Activated CD4-positive, alpha-beta T cell treated with anti-CD3 and anti-CD28 coated beads for 36 hours (primary cell): ENCODE data around the gene CLEC14A. TPM values are rescaled to one million over a fixed set of nuclear protein-coding genes. Genes with fewer than 3 reads are reported as not detected.
A peak's percentile ranks its signal among the peaks of the same experiment; 100 is the strongest.

Source experiments
- ATAC-seq: fragments of 200-7000 bp; cut with Tn5 transposase; one replicate; pipeline ENCODE4 v1.10.0; 2021; ENCODE audit warnings: mild to moderate bottlenecking, moderate library complexity
- CTCF ChIA-PET: fragments of 350-600 bp; sonication (Branson Sonifier 250); formaldehyde crosslinking; loops from one replicate; lab custom pipeline; 2021; ENCODE audit warnings: antibody characterized with exemption; lab: Charles Lee
- POLR2A ChIA-PET: fragments of 350-600 bp; sonication (Branson Sonifier 250); formaldehyde crosslinking; loops from one replicate; lab custom pipeline; 2021; ENCODE audit warnings: antibody characterized with exemption, inconsistent platforms; lab: Charles Lee
- DNase-seq: peaks from one replicate; pipeline ENCODE4 v3.0.0-alpha.2; 2020
- H3K27ac Mint-ChIP-seq: one replicate; pipeline ENCODE4 v1.8.0; 2021; ENCODE audit warnings: mixed read lengths
- H3K27me3 Mint-ChIP-seq: one replicate; pipeline ENCODE4 v1.8.0; 2021; ENCODE audit warnings: mixed read lengths
- H3K36me3 Mint-ChIP-seq: one replicate; pipeline ENCODE4 v1.8.0; 2021; ENCODE audit warnings: low read depth, mixed read lengths
- H3K4me1 Mint-ChIP-seq: one replicate; pipeline ENCODE4 v1.8.0; 2021; ENCODE audit warnings: mixed read lengths
- H3K4me3 Mint-ChIP-seq: one replicate; pipeline ENCODE4 v1.8.0; 2021; ENCODE audit warnings: mild to moderate bottlenecking, moderate library complexity, mixed read lengths
- H3K9me3 Mint-ChIP-seq: one replicate; pipeline ENCODE4 v1.8.0; 2021; ENCODE audit warnings: low read depth, mixed read lengths
- intact Hi-C, 2 experiments: fragments of 100-400 bp; cut with DNase I in 1 of 2; cut with micrococcal nuclease in 1 of 2; formaldehyde crosslinking; loops; one replicate each; pipeline versions ENCODE4 v1.14.2 to v1.15.1; 2022 to 2024; cut with DNase I, micrococcal nuclease
- total RNA-seq, 2 experiments: library from RNA; stranded (reverse); gene quantifications; one replicate each; pipeline ENCODE4 v1.2.3, GENCODE V29; 2021

Gene CLEC14A, protein sequence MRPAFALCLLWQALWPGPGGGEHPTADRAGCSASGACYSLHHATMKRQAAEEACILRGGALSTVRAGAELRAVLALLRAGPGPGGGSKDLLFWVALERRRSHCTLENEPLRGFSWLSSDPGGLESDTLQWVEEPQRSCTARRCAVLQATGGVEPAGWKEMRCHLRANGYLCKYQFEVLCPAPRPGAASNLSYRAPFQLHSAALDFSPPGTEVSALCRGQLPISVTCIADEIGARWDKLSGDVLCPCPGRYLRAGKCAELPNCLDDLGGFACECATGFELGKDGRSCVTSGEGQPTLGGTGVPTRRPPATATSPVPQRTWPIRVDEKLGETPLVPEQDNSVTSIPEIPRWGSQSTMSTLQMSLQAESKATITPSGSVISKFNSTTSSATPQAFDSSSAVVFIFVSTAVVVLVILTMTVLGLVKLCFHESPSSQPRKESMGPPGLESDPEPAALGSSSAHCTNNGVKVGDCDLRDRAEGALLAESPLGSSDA
- total RNA-seq, result not detected

DNA sequence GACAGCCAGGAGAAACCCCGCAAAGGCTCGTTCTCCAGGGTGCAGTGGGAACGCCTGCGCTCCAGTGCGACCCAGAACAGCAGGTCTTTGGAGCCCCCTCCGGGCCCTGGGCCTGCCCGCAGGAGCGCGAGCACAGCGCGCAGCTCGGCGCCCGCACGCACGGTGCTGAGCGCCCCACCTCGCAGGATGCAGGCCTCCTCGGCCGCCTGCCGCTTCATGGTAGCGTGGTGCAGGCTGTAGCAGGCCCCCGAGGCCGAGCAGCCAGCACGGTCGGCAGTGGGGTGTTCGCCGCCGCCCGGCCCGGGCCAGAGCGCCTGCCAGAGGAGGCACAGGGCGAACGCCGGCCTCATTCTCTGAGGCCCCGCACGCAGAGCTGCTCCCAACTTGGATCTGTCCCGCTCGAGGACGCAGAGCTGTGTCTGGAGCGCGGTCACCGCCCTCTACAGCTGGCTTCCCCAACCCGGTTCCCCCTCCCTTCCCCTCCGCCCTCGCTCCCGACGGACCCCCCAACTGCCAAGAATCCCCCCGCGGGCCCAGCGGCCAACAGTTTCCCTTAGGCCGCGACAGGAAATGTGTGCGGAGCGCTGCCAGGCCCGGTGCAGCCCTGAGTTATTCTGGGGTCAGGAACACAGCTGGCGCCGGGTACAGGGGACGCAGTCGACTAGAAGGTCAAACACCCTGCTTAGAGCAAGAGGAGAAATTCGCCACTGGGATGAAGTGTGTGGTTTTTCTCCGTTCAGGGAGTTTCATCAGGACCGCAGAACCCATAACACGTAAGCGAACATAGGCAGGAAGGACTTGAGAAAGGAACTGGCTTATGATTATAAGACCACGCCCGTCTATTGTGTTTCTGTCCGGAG is at the start of gene CLEC14A:
CLEC14A (minus strand) TSS at position 421 of the 860 bp plus-strand sequence; CDS start at position 350, 71 bp downstream.
- ChIA-PET CTCF (interaction anchor here (0.7 to 1.1 kb wide), 3 partner anchors 34 to 353 kb away, joined by 3 to 4 read pairs (median 3); no protein-coding TSS in a partner anchor), POLR2A (no interaction called here)
- ATAC-seq (peak; percentile 64), DNase-seq (peak; percentile 23)
- H3K27ac Mint-ChIP-seq, result no peak within 1 kb of the TSS
- intact Hi-C loops, result no loop called here
- peaks cover 3% of the 10 kb centered on the region for H3K4me1 Mint-ChIP-seq
- H3K9me3 Mint-ChIP-seq, result no peaks in the 10 kb centered on the region
- no peaks in the 10 kb centered on the region for H3K36me3 Mint-ChIP-seq
- H3K4me3 Mint-ChIP-seq, result no peak within 1 kb of the TSS
- peaks cover 33% of the 10 kb centered on the region for H3K27me3 Mint-ChIP-seq

DNA sequence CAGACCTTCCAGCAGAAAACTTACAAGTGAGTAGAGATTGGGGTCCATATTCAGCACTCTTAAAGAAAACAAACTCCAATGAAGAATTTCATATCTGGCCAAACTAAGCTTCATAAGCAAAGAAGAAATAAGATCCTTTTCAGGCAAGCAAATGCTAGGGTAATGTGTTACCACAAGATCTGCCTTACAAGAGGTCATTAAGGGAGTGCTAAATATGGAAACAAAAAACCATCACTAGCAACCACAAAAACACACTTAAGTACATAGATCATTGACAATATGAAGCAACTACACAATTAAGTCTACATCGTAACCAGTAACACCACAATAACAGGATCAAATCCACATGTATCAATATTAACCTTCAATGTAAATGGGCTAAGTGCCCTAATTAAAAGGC is 47.1 kb upstream of the CLEC14A start:
- ATAC-seq, result no peak
- Mint-ChIP-seq H3K4me1 (no peaks in the 10 kb centered on the region), H3K4me3 (no peak overlapping the region), H3K36me3 (no peaks in the 10 kb centered on the region), H3K27me3 (peaks cover 8% of the 10 kb centered on the region), H3K9me3 (peaks cover 3% of the 10 kb centered on the region), H3K27ac (no peak overlapping the region)
- ChIA-PET POLR2A (no interaction called here), CTCF (no interaction called here)
- intact Hi-C loops, result no loop called here
- DNase-seq, result no peak

DNA sequence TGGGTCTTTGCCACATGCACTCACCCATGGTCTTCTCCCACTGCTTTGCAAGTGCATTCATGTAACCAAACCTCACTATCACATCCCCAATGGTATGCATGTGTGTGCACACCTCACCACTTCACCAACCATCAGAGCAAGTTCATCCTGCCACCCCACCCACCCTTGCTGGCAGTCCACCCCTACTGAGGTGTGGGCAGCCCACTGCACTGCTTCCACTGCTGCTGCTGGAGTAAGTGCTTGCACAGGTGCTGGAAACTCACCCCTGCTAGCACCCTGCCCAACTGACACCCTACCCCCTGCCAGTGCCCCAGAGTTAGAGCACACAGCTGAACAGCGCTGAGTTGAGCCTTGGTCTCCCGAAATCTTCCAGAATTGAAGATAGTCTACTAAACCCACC is 46.1 kb upstream of the CLEC14A start:
- Mint-ChIP-seq H3K4me1 (no peaks in the 10 kb centered on the region), H3K27ac (no peak overlapping the region), H3K9me3 (peaks cover 3% of the 10 kb centered on the region), H3K36me3 (no peaks in the 10 kb centered on the region), H3K4me3 (no peak overlapping the region), H3K27me3 (peaks cover 8% of the 10 kb centered on the region)
- ChIA-PET POLR2A (no interaction called here), CTCF (no interaction called here)
- ATAC-seq (no peak), DNase-seq (no peak)
- intact Hi-C loops, result no loop called here

DNA sequence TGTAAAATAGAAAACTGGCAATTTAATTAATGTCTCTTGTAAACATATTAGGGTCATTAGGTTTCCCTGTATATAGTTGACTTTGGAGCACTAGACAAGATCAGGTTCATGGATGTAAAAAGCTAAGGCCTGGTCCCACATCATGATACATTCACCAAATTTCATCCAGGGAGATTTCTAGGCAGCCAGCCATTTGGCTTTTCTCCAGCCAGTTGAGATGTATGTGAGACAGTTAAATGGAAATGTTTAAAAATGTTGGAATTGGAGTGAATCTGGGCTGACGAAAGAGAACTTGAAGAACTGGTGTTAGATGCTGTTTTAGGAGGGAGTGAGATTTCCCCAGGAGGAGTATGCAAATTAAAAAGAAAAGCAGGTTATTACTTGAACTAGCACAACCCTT is 41.8 kb upstream of the CLEC14A start:
- peaks cover 2% of the 10 kb centered on the region for H3K27me3 Mint-ChIP-seq
- H3K36me3 Mint-ChIP-seq, result no peaks in the 10 kb centered on the region
- H3K4me1 Mint-ChIP-seq, result no peaks in the 10 kb centered on the region
- ATAC-seq (no peak), DNase-seq (no peak)
- no peaks in the 10 kb centered on the region for H3K9me3 Mint-ChIP-seq
- ChIA-PET POLR2A (no interaction called here), CTCF (no interaction called here)
- intact Hi-C loops, result no loop called here
- H3K27ac Mint-ChIP-seq, result no peak overlapping the region
- H3K4me3 Mint-ChIP-seq, result no peak overlapping the region

DNA sequence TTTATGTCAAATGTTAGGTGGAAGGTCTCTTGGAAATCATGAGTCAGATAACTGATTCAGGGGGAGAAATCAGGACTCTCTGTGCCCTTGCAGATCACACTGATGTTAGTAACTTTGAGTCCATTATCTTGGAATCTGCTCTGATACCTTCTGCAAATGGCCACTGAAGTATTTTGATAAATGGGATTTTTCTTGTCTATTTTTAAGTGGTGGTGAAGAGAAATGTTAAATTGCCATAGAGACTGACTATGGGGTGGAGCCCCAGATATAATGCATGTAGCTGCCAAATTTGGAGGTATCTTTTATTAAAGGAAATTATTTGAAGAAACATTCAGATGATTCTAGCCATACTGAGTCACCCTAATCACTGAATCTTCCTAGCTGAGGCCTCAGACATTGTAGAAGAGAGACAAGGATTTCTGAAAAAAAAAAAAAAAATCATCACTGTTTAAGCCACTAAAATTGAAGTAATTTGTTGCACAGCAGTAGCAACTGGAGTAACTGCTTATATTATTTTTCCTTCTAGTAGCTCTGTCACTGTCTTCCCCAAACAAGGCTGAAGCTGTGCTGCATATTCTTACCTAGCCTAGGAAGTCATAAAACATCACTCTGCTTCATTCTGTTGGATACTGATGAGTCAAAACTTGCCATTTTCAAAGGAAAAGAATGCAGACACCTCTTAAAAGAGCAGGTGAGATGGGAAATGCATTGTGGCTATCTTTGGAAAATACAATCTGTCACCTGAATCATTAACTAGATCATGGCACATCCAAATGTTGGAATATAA is 36.0 kb upstream of the CLEC14A start:
- Mint-ChIP-seq H3K27me3 (no peaks in the 10 kb centered on the region), H3K27ac (no peak overlapping the region), H3K9me3 (no peaks in the 10 kb centered on the region), H3K4me1 (no peaks in the 10 kb centered on the region), H3K36me3 (no peaks in the 10 kb centered on the region), H3K4me3 (no peak overlapping the region)
- DNase-seq (no peak), ATAC-seq (no peak)
- POLR2A ChIA-PET, result no interaction called here
- CTCF ChIA-PET, result interaction anchor here (0.6 kb wide), 1 partner anchor 1612 kb away, joined by 3 read pairs; no protein-coding TSS in a partner anchor
- intact Hi-C loops, result no loop called here

DNA sequence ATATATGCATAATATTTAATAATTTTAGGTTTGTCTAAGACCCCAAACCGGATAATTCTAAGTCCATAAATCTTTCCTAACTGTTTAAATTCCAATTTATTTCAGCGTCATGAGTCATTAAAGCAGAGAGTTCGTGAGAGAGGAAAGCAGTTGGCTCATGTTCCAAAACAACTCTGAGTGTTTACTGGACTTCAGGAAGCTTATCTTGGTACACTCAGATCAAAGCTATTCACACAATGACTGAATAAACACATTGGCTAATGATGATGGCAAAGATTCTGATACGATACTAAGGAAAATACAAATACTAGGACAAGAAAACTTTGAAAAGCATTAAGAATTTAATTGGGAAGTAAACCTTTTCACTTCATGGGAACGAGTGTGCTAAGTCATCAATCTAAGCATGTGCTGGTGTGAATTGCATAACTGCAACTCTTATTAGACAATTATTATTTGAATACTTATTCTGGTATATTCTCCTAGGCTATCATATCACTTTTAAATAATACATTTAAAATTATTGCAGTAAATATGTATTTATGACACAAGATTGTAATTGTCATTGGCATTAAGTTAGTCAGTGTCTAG is 34.8 kb upstream of the CLEC14A start:
- intact Hi-C loops, result no loop called here
- DNase-seq, result no peak
- H3K4me3 Mint-ChIP-seq, result no peak overlapping the region
- ATAC-seq, result no peak
- POLR2A ChIA-PET, result no interaction called here
- no peaks in the 10 kb centered on the region for H3K9me3 Mint-ChIP-seq
- no peaks in the 10 kb centered on the region for H3K27me3 Mint-ChIP-seq
- no peak overlapping the region for H3K27ac Mint-ChIP-seq
- no peaks in the 10 kb centered on the region for H3K4me1 Mint-ChIP-seq
- H3K36me3 Mint-ChIP-seq, result no peaks in the 10 kb centered on the region
- CTCF ChIA-PET, result no interaction called here

DNA sequence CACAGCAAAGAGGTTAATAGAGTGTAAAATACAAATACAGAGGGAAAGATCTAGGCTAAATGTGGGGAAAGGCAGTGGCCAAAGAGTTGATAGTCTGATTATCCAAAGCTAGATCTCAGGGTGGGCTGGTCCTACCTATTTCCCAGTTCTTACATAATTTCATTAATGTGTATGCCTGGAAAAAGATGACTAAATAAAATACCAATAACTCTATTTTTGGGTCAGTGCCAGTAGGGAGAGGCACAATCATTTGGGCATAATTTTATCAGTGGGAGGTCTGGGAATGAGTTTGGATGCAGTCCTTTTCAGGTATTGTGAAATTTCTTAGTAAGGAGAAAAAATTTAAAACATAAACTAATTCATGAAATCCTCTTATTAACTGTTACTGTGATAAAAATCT is 30.6 kb upstream of the CLEC14A start:
- POLR2A ChIA-PET, result no interaction called here
- no peak for ATAC-seq
- DNase-seq, result no peak
- peaks cover 2% of the 10 kb centered on the region for H3K27me3 Mint-ChIP-seq
- intact Hi-C loops, result no loop called here
- no peak overlapping the region for H3K4me3 Mint-ChIP-seq
- CTCF ChIA-PET, result no interaction called here
- no peaks in the 10 kb centered on the region for H3K4me1 Mint-ChIP-seq
- H3K9me3 Mint-ChIP-seq, result no peaks in the 10 kb centered on the region
- H3K36me3 Mint-ChIP-seq, result no peaks in the 10 kb centered on the region
- H3K27ac Mint-ChIP-seq, result no peak overlapping the region

DNA sequence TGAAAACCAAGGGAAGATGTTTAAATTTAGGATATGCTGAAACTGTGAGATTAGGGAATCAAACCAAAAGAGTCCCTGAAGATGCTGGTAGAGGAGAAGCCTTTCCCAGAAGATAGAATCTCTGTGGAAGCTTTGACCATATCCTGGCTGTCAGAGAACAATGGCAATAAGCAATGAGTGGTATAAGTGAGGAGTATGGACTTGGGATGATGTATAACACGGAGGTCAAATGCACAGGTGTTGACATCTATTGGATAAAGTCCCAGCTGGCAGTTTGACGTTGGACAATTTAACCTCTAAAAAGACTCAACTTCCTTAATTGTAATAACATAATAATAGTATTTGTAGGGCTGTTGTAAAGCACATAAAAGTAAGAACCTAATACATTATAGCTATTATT is 30.1 kb upstream of the CLEC14A start:
- POLR2A ChIA-PET, result no interaction called here
- Mint-ChIP-seq H3K27ac (no peak overlapping the region), H3K27me3 (peaks cover 2% of the 10 kb centered on the region), H3K4me3 (no peak overlapping the region), H3K36me3 (no peaks in the 10 kb centered on the region), H3K9me3 (no peaks in the 10 kb centered on the region), H3K4me1 (no peaks in the 10 kb centered on the region)
- intact Hi-C loops, result no loop called here
- CTCF ChIA-PET, result no interaction called here
- no peak for DNase-seq
- no peak for ATAC-seq

DNA sequence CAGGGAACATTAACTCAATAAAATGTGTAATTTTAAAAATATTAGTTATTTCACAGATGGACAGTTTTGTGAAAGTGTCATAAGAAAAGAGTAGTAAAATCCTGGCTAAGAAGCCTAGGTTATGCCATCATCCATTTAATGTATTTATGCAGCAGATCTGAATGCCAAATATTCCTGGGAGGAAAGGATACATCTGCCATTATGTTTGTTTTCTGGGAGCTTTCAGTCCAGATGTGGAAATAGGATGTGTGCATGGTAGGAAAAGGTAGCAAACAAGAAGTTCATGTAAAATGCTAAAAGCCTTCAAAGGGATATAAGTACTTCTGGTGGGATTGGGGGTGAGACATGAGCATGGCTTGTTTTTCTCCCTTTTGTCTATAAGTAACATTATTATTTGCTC is 27.0 kb upstream of the CLEC14A start:
- Mint-ChIP-seq H3K4me3 (no peak overlapping the region), H3K27me3 (peaks cover 2% of the 10 kb centered on the region), H3K27ac (no peak overlapping the region), H3K4me1 (no peaks in the 10 kb centered on the region), H3K36me3 (no peaks in the 10 kb centered on the region), H3K9me3 (no peaks in the 10 kb centered on the region)
- no peak for DNase-seq
- intact Hi-C loops, result no loop called here
- ChIA-PET POLR2A (no interaction called here), CTCF (no interaction called here)
- ATAC-seq, result no peak

DNA sequence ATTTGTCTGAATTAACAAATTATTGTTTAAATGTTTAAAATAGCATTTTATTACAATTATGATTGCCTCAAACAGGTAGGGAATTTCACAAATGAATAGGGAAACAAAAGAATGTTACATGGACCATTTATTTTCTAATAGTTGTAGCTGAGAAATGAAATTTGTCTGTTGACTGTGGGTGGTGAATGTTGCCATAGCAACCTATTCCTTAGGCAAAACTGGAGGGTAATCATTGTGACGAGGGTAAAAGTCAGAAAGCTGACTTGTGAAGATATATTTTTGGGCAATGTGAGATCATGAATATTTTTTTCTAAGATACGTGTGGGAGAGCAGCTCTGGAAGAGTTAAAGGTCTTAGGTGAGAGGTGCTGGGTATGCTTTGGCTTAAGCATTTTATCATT is 24.2 kb upstream of the CLEC14A start:
- POLR2A ChIA-PET, result no interaction called here
- intact Hi-C loops, result no loop called here
- DNase-seq (no peak), ATAC-seq (no peak)
- Mint-ChIP-seq H3K4me3 (no peak overlapping the region), H3K9me3 (no peaks in the 10 kb centered on the region), H3K27me3 (peaks cover 2% of the 10 kb centered on the region), H3K36me3 (no peaks in the 10 kb centered on the region), H3K4me1 (no peaks in the 10 kb centered on the region), H3K27ac (no peak overlapping the region)
- CTCF ChIA-PET, result no interaction called here

DNA sequence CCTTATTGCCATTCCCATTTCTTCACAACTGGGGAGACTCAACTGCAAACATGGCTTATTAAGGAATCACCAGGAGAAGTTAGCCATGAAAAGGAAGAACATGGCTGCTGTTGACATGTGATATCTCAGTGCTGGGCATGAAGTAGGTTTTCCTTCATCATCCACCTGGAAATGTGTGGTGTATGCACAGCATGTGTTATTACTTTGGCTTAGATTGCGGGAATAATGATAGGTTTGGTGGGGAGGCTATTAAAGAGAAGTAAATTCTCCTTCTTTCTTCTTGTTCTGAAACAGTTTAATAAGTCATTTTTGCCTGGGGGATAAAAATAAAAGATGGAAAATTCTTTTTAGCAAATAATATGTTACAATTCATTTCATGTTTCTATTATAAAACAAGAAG is 23.7 kb upstream of the CLEC14A start:
- ChIA-PET CTCF (no interaction called here), POLR2A (no interaction called here)
- no peaks in the 10 kb centered on the region for H3K9me3 Mint-ChIP-seq
- H3K27ac Mint-ChIP-seq, result no peak overlapping the region
- intact Hi-C loops, result loop anchor here in 1 of 2 experiments (5.0 kb wide), 1 partner anchor 1788 kb away; no protein-coding TSS in a partner anchor
- H3K4me3 Mint-ChIP-seq, result no peak overlapping the region
- DNase-seq (no peak), ATAC-seq (no peak)
- H3K36me3 Mint-ChIP-seq, result no peaks in the 10 kb centered on the region
- no peaks in the 10 kb centered on the region for H3K4me1 Mint-ChIP-seq
- H3K27me3 Mint-ChIP-seq, result peaks cover 2% of the 10 kb centered on the region
